NB4 (cell line): Measurements from ENCODE around the gene ADGRL2.

Experiments
- CTCF ChIP-seq: IDR thresholded peaks from one replicate; pipeline ENCODE4 v1.5.1; 2012; ENCODE audit warnings: low read depth, low read length
- MAX ChIP-seq: IDR thresholded peaks from 2 replicates; pipeline ENCODE4 v1.6.1; 2011; ENCODE audit warnings: low read depth, low read length
- MYC ChIP-seq: IDR thresholded peaks from 2 replicates; pipeline ENCODE4 v1.6.1; 2011; ENCODE audit warnings: low read depth, low read length
- POLR2A ChIP-seq: IDR thresholded peaks from 2 replicates; pipeline ENCODE4 v1.6.1; 2011; ENCODE audit warnings: mild to moderate bottlenecking; ENCODE audit not compliant: insufficient read length; ENCODE audit errors: extremely low read depth

GRCh38 chr1:81982523-81982922, 181.8 kb downstream of the ADGRL2 start:
- TF ChIP-seq CTCF: no peak
- TF ChIP-seq POLR2A: no peak
- no peak for TF ChIP-seq MAX
- TF ChIP-seq MYC: no peak
